ENCODE results near the gene HOATZ. TPM values are rescaled to one million over a fixed set of nuclear protein-coding genes. Genes with fewer than 3 reads are reported as not detected.

HOATZ gene
- total and polyA plus RNA-seq, 3 donors from 2014 or later, result 10.8 to 50.1 (median 23.7) TPM

DNA sequence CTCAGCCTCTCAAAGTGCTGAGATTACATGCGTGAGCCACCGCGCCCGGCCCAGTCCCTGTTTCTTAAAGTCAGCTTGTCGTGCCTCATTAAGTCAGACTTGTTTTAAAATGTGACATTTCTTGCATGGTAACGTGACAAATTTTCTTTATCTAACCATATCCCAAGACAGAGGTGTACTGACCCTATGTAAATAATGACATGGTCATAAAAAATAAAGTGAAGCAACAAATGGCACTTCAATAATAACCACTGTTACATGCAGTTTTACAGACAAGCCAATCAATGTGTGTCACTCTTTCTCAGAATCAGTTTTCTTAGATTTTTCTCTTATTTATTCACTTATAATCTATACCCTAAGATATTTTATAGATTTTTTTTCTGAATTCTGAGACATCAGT is 61.2 kb downstream of the HOATZ start:
- H3K4me3 ChIP-seq, result no peak overlapping the region
- H3K4me1 ChIP-seq, result no peaks in the 10 kb centered on the region
- intact Hi-C loops (cut with DNase I; ENCODE audit: low total_unique reads), result no loop called here
- no peaks in the 10 kb centered on the region for H3K27me3 ChIP-seq
- no peaks in the 10 kb centered on the region for H3K36me3 ChIP-seq (ENCODE audit: low read depth, missing control alignments)
- 95 to 96% methylated on average over 6 of the region's 6 CpGs for WGBS, 2 donors
- TF ChIP-seq POLR2A (IDR thresholded peaks at IDR 0.05) (no peak), CTCF (IDR thresholded peaks at IDR 0.05) (no peak)
- H3K27ac ChIP-seq, result no peak overlapping the region
- DNase-seq, result no peak
- no peaks in the 10 kb centered on the region for H3K9me3 ChIP-seq

DNA sequence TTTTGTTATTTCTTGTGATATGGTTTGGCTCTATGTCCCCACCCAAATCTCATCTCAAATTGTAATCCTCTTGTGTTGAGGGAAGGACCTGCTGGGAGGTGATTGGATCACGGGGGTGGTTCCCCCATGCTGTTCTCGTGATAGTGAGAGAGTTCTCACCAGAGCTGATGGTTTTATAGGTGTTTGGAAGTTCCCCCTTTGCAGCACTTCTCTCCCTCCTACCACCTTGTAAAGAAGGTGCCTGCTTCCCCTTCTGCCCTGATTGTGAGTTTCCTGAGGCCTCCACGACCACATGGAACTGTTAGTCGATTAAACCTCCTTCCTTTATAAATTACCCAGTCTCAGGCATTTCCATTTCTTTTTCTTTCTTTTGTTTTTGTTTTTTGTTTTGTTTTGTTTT is 63.2 kb downstream of the HOATZ start:
- no peak overlapping the region for H3K4me3 ChIP-seq
- intact Hi-C loops (cut with DNase I; ENCODE audit: low total_unique reads), result no loop called here
- H3K9me3 ChIP-seq, result no peaks in the 10 kb centered on the region
- H3K27ac ChIP-seq, result no peak overlapping the region
- TF ChIP-seq CTCF (IDR thresholded peaks at IDR 0.05), result no peak
- TF ChIP-seq POLR2A (IDR thresholded peaks at IDR 0.05), result no peak
- WGBS, 2 donors, result 76 to 91% methylated on average over 4 of the region's 4 CpGs
- no peaks in the 10 kb centered on the region for H3K4me1 ChIP-seq
- DNase-seq, result no peak
- H3K27me3 ChIP-seq, result no peaks in the 10 kb centered on the region
- no peaks in the 10 kb centered on the region for H3K36me3 ChIP-seq (ENCODE audit: low read depth, missing control alignments)

DNA sequence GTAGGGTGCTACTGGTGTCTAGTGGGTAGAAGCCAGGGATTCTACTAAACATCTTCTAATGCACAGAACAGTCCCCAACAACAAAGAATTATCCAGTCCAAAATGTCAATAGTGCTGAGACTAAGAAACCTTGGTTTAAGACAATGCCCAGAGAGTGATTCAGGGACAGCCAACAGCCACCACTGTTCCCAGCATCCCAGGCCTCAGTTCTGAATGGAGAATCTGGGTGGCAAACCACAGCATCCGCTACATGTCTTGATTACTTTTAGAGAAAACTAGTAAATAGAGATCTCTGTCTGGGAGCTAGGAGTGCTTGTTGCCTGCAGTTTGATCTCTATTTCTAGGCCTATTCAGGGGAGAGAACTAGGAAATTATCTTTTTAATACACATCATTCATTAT is 66.8 kb downstream of the HOATZ start:
- H3K9me3 ChIP-seq, result no peaks in the 10 kb centered on the region
- no peaks in the 10 kb centered on the region for H3K4me1 ChIP-seq
- no peaks in the 10 kb centered on the region for H3K27me3 ChIP-seq
- 100% methylated on average over 1 of the region's 1 CpG for WGBS, 2 donors
- no peaks in the 10 kb centered on the region for H3K36me3 ChIP-seq (ENCODE audit: low read depth, missing control alignments)
- DNase-seq, result no peak
- H3K4me3 ChIP-seq, result no peak overlapping the region
- H3K27ac ChIP-seq, result no peak overlapping the region
- no peak for TF ChIP-seq POLR2A (IDR thresholded peaks at IDR 0.05)
- TF ChIP-seq CTCF (IDR thresholded peaks at IDR 0.05), result no peak
- intact Hi-C loops (cut with DNase I; ENCODE audit: low total_unique reads), result no loop called here

GRCh38 chr11:111582163-111582562 is 67.6 kb downstream of the HOATZ start:
- intact Hi-C loops (cut with DNase I; ENCODE audit: low total_unique reads), result no loop called here
- Histone ChIP-seq H3K36me3 (ENCODE audit: low read depth, missing control alignments) (no peaks in the 10 kb centered on the region), H3K27ac (no peak overlapping the region)

More at GRCh38 chr11:111582163-111582562, 67.6 kb downstream of the HOATZ start:
- DNase-seq, result no peak
- Histone ChIP-seq H3K4me1 (no peaks in the 10 kb centered on the region), H3K9me3 (no peaks in the 10 kb centered on the region), H3K27me3 (no peaks in the 10 kb centered on the region), H3K4me3 (no peak overlapping the region)
- TF ChIP-seq POLR2A (IDR thresholded peaks at IDR 0.05), result no peak
- no peak for TF ChIP-seq CTCF (IDR thresholded peaks at IDR 0.05)

All from testis (tissue), 3 donors.